Brain pericyte (primary cell): ENCODE measurements around the gene HVCN1.
A peak's percentile ranks its signal among the peaks of the same experiment; 100 is the strongest.

Experiments
- DNase-seq: peaks from one replicate; pipeline ENCODE4 v3.0.0-alpha.2; 2012; ENCODE audit warnings: low read depth, low spot score

Gene HVCN1

GRCh38 chr12:110699591-110700445 lies 10.9 kb upstream of the HVCN1 start:
- no peak for DNase-seq

DNA sequence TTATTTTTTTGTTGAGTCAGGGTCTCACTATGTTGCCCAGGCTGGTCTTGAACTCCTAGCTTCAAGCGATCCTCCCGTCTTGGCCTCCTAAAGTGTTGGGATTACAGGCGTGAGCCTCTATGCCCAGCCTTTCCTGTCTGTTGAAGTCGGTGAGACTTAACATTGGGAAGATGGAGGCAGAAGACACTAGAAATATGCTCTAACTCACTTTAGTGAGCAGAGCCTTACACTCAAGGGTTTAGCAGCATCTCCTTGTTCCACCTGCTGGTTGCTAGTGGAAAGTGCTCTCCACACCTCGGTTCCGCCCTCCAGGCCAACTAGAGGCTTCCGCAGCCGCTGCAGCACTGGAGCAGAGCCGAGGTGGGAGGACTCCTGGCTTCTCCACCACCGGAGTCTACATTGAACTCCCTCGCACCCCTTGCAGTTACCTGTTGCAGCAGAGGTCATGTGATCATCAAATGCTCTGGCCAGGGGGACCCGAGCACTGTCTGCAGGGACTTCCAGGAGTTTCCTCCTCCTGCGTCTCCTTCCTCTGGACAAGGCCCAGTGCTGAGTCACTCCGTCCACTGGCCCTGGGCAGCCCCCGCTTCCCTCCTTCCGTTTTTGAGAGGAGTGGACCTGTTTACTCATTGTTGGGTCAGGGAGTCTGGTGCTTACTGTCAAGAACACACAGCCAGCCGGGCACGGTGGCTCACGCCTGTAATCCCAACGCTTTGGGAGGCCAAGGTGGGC lies 9.4 kb upstream of the HVCN1 start:
- DNase-seq: peak; percentile 34

GRCh38 chr12:110697236-110697635 lies 8.3 kb upstream of the HVCN1 start:
- DNase-seq: no peak

- DNase-seq: no peak
Observed at GRCh38 chr12:110696283-110696682, 7.4 kb upstream of the HVCN1 start.

GRCh38 chr12:110694330-110694901 lies 5.5 kb upstream of the HVCN1 start:
- no peak for DNase-seq

DNA sequence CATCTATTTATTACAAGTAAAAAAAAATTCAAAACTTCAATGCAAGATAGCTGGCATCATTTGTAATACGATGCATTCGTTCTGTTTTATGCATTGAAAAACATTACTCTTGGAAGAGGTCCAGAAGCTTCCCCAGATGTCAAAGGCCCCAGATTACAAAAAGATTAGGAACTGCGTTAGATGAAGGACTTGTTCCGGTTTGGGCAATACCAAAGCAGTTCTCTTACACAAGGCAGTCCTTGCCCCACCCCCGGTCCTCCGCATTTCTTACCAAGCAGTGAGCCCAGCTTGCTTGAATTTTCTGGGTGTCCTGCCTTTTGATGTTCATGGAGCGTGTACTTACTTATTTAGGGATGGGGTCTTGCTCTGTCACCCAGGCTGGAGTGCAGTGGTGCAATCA lies 4.8 kb upstream of the HVCN1 start:
- no peak for DNase-seq

GRCh38 chr12:110690127-110690430 lies 1.2 kb upstream of the HVCN1 start:
- DNase-seq: no peak

GRCh38 chr12:110689281-110690126 lies 589 bp upstream of the HVCN1 start:
- no peak for DNase-seq

DNA sequence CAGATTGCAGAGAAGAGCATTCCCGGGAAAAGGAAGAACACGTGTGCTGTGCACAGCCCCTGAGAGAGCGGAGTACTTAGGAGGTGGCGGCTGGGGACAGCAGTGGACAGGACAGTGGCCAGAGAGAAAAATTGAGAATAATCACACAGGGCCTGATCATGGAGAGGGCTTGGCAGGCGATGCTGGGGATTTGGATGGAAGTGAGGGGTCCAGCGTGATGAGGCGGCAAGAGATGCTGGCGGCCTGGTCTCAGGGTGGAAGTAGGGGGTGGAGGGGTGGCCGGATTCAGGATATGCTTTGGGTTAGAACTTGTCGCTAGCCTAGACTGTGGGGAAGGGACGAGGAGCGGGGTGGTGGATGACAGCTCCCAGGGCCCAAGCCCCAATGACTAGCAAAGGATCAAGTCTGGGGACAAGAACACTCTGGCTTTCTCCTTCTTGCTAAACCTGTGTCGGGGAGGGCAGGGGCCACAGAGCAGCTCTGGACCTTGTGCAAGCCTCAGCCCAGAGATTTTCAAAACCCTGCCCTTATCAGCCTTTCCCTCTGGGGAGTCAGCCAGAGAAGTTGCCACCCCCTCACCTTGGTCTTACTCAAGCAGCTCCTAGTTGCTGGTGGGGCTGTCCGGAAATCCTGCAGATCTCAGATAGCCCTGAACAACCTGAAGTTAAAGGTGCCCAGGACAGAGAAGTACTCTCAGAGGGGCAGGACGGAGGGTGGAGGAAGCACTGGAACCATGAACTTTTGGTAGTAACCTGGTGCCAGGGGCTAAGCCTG lies 1.3 kb downstream of the HVCN1 start:
- DNase-seq: no peak

- DNase-seq: no peak
Observed at GRCh38 chr12:110686294-110686903, 2.5 kb downstream of the HVCN1 start.

- no peak for DNase-seq
Observed at GRCh38 chr12:110684312-110684836, 4.5 kb downstream of the HVCN1 start.

DNA sequence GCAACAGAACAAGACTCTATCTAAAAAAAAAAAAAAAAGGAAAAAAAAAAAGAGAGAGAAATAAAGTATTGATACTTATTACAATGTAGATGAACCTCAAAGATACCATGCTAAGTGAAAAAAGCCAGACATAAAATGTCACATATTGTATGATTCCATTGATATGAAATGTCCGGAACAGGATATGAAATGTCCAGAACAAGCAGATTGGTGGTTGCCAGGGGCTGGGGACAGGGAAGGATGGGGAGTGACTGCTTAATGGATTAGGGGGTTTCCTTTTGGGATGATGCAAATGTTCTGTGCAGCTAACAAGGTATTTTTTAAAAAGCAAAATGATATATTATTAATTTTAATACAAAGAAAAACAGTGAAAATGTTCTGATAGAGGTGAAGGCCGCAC lies 5.0 kb downstream of the HVCN1 start:
- DNase-seq: no peak

GRCh38 chr12:110680032-110680431 lies 8.9 kb downstream of the HVCN1 start:
- DNase-seq: no peak

DNA sequence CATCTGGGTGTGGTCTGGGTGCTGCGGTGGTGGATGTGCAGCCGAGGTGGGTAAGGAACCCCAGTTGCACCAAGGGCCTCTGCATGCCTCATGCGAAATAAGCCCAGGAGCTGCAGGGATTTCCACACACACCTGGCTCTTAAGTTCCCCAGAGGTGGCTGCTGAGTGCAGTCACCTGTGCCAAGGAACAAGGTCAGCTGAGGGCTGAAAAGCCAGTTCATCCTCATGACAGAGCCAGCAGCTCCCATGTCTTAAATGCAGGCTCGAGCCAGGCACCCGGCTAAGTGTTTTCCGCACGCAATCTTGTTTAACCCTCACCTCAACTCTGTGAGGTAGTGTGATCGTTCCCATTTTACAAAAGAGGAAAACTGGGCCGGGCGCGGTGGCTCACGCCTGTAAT lies 9.7 kb downstream of the HVCN1 start:
- no peak for DNase-seq

DNA sequence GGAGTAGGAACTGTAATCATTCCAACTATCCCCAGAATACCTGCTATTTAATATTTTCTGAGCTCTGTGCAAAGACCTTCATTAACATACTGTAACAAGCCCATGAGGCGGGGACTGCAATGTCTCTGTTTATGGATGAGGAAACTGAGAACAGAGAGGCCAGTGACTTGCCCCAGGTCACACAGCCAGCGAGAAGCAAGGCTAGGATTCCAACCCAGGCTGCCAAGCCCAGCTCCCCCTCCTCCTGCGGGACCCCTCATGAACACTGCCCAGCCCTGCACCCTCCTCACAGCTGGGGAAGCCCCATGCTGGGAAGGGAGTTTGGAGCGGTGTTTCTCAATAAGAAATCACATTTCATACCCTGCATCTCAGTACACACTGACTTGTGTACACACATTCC lies 10.9 kb downstream of the HVCN1 start:
- DNase-seq: no peak

DNA sequence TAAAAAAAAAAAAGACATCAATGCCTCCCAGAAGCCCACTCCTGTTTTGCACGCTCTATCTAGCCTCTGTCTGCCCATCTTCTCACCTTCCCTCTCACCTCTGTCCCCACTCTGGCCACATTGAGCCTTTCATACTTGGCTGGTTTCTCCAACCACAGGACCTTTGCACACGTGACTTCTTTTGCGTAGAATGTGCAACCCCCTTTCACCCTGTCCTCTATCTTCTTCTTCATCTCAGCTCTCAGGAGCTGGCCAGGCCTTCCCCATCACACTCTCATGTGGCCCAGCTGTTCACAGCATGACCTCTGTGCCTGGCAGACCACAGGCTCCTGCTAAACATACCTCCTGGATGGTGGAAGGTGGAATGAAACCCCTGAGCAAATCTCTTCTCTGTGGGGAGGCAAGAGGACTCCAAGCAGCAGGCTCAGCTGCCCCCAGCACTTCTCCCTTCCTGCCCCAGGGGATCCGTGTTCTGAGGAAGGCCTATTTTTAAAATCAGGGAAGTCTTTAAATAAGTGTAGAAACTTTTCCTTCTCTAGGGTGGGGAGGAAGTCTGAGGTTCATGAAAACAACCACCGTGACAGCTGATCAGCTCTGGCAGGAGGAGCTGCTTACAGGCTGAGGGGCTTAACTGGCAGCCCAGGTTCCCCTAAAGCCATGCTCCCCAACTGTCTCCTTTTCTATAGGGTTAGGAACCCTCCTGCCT lies 11.6 kb downstream of the HVCN1 start:
- DNase-seq: peak; percentile 47

DNA sequence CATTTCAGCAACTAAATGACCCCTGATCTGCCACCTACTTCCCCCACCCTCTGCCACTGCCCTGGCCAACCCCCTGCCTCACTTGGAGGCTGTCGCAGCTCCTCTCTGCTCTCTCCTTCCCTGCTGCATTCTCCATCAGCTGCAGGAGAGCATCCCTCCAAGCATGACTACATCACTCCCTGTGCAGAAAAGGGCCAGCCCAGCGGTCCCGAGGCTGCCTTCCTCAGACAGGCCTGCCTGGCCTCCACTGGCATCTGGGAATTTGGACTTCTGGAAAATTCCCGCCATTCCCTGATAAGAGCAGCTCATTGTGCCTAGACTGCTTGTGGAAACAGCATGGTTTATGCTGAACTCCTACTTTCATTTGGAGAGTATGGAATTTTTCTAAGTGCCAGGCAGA lies 12.7 kb downstream of the HVCN1 start:
- DNase-seq: no peak

GRCh38 chr12:110670161-110670701 lies 18.7 kb downstream of the HVCN1 start:
- DNase-seq: no peak

- DNase-seq: no peak
Observed at GRCh38 chr12:110669193-110669502, 19.8 kb downstream of the HVCN1 start.
